HG03469 (cell line): ENCODE data around the gene SERF1A.
A peak's percentile ranks its signal among the peaks of the same experiment; 100 is the strongest.
"Not testable (repeated sequence)": the region's sequence is repeated elsewhere in the genome, so short reads cannot be mapped to it uniquely, and the experiment has no call there.

Source experiments
- ATAC-seq: cut with Tn5 transposase; IDR thresholded peaks from one replicate; pipeline ENCODE4 v1.9.1; 2021; ENCODE audit warnings: mild to moderate bottlenecking, moderate library complexity, moderate number of reproducible peaks; ENCODE audit not compliant: unreplicated experiment

SERF1A gene

DNA sequence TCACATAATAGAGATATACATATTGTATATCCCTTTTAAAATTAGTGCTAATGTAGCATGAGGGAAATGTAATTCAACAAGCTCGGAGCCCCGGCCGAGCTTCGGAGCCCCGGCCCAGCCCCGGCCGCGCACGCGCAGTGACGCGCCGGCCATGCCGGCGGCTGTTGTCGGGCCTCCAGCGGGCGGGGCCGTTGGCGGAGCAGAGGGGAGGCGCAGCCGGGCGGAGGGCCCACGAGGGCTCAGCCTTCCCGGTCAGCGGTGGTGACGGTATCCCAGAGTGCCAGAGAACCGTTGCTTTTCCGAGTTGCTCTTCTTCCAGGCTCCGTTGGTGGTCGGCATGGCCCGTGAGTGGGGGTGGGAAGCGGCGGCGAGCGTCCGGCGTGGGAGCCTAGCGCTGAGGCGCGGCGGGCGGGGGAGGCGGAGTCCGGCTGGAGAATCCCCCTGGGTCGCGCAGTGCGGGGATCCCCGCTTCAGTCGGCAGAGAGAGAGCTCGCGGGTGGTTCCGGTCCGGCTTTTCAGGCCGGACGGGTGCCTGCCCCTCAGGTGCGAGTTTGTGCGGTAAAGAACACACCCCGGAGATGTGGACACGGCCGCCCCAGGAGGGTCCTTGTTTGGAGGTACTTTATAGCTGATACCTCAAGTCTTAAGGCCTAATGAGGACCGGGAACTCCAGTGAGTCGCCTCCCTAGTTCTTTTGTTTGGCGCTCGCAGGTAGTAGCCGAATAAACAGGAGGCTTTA is at the start of gene SERF1A:
TSS of gene SERF1A (plus strand) at position 137 of the 739 bp plus-strand sequence. CDS start at position 338, 201 bp downstream.
- peak; percentile 65 for ATAC-seq

GRCh38 chr5:70866778-70867177 is 33.7 kb upstream of the SERF1A start:
- not testable (repeated sequence) for ATAC-seq

- ATAC-seq, result not testable (repeated sequence)
Observed at GRCh38 chr5:70870626-70871025, 29.8 kb upstream of the SERF1A start.

- ATAC-seq, result not testable (repeated sequence)
Observed at GRCh38 chr5:70896076-70896475, 4.4 kb upstream of the SERF1A start.

DNA sequence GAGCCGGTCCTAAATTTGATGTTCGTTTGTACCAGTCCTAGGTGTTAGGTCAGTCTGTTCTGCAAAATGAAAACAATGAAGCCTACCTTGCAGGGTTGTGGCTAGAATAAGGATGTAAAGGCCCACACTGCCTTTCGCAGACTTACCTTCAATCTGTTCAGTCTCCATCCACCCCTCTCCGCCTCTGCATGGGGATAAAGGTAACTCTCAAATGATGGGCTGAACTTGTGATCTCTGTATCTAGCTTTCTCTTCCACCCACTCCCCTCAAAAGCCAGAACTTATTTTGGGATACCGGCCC is 753 bp downstream of the SERF1A start:
- not testable (repeated sequence) for ATAC-seq

DNA sequence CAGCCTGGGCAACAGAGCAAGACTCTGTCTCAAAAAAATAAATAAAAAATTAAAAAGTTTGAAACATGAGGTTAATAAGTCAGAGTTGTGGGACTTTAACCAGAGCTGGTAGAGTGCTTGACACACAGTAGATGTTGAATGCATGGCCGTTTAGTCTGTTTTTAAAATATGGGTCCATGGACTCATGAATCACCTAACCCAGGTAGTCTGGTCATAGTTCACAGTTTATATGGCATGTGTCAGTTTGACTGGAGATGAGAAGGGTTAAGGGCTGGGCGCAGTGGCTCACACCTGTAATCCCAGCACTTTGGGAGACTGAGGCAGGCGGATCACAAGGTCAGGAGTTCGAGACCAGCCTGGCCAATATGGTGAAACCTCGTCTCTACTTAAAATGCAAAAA is 6.2 kb downstream of the SERF1A start:
- ATAC-seq, result not testable (repeated sequence)

- ATAC-seq, result not testable (repeated sequence)
Observed at GRCh38 chr5:70916829-70917228, 16.4 kb downstream of the SERF1A start.

- peak; percentile 12 for ATAC-seq
Observed at GRCh38 chr5:70925211-70925562, 24.7 kb downstream of the SERF1A start.

GRCh38 chr5:70931709-70932368 is 31.4 kb downstream of the SERF1A start:
- ATAC-seq, result not testable (repeated sequence)

DNA sequence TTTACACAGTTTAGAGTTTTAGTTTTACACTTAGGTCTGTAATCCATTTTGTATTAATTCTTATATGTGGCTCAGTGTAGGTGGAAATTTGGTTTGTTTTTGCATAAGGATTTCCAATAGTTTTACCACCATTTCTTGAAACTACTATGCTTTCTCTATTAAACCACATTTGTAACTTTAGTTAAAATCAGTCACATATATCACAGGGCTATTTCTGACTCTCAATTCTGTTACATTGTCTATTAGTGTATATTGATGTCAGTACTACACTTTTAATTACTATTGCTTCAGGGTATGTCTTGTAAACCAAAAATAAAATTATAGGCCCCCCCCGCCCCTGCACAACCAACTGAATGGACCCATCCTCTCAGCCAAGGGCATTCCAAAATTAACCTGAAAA is 32.1 kb downstream of the SERF1A start:
- ATAC-seq, result not testable (repeated sequence)

GRCh38 chr5:70953068-70953467 is 52.6 kb downstream of the SERF1A start:
- ATAC-seq, result not testable (repeated sequence)
